HEK293T (cell line): ENCODE data around the gene RNF144B.

Source experiments
- CTCF ChIA-PET: fragments of 350-600 bp; formaldehyde crosslinking; extraction: SDS; loops from one replicate; lab custom pipeline; 2021; ENCODE audit warnings: antibody characterized with exemption, inconsistent platforms; lab: Yijun Ruan, JAX
- POLR2A ChIA-PET: fragments of 350-600 bp; formaldehyde crosslinking; extraction: SDS; loops from one replicate; lab custom pipeline; 2020; ENCODE audit warnings: antibody characterized with exemption, inconsistent platforms; lab: Yijun Ruan, JAX
- DNase-seq: peaks from one replicate; pipeline ENCODE4 v3.0.0; 2012; ENCODE audit warnings: mixed read lengths; ENCODE audit errors: extremely low spot score
- ARNT ChIP-seq: fragments of 450-650 bp; IDR thresholded peaks from 2 replicates; pipeline ENCODE4 v1.6.1; 2017; ENCODE audit warnings: mild to moderate bottlenecking
- BHLHE40 ChIP-seq: fragments of 450-650 bp; IDR thresholded peaks from 2 replicates; pipeline ENCODE4 v1.6.1; 2016; ENCODE audit warnings: mild to moderate bottlenecking, moderate library complexity, borderline replicate concordance
- CTBP1 ChIP-seq: fragments of 450-650 bp; IDR thresholded peaks from 2 replicates; pipeline ENCODE4 v1.6.1; 2016; ENCODE audit warnings: borderline replicate concordance
- ELF4 ChIP-seq: fragments of 450-650 bp; IDR thresholded peaks from 2 replicates; pipeline ENCODE4 v1.6.1; 2017; ENCODE audit warnings: antibody characterized with exemption
- FOXA1 ChIP-seq: fragments of 450-650 bp; IDR thresholded peaks from 2 replicates; pipeline ENCODE4 v1.6.1; 2016; ENCODE audit warnings: mild to moderate bottlenecking
- FOXK2 ChIP-seq: fragments of 450-650 bp; IDR thresholded peaks from 2 replicates; pipeline ENCODE4 v1.6.1; 2016; ENCODE audit warnings: mild to moderate bottlenecking
- FOXM1 ChIP-seq: fragments of 450-650 bp; IDR thresholded peaks from 2 replicates; pipeline ENCODE4 v1.6.1; 2017; ENCODE audit warnings: mild to moderate bottlenecking, borderline replicate concordance
- HDGF ChIP-seq: fragments of 450-650 bp; IDR thresholded peaks from 2 replicates; pipeline ENCODE4 v1.6.1; 2017; ENCODE audit warnings: antibody characterized with exemption, borderline replicate concordance
- L3MBTL2 ChIP-seq: fragments of 450-650 bp; conservative IDR thresholded peaks from 2 replicates; pipeline ENCODE4 v1.6.1; 2016; ENCODE audit warnings: mild to moderate bottlenecking
- LEF1 ChIP-seq: fragments of 450-650 bp; IDR thresholded peaks from 2 replicates; pipeline ENCODE4 v1.6.1; 2017; ENCODE audit warnings: mild to moderate bottlenecking, borderline replicate concordance
- NFRKB ChIP-seq: fragments of 450-650 bp; IDR thresholded peaks from 2 replicates; pipeline ENCODE4 v1.6.1; 2016; ENCODE audit warnings: mild to moderate bottlenecking, moderate library complexity
- PKNOX1 ChIP-seq: fragments of 450-650 bp; IDR thresholded peaks from 2 replicates; pipeline ENCODE4 v1.6.1; 2016
- SP1 ChIP-seq: fragments of 450-650 bp; IDR thresholded peaks from 2 replicates; pipeline ENCODE4 v1.6.1; 2017
- SUZ12 ChIP-seq: fragments of 450-650 bp; IDR thresholded peaks from 2 replicates; pipeline ENCODE4 v1.6.1; 2016; ENCODE audit warnings: mild to moderate bottlenecking
- TARDBP ChIP-seq: fragments of 450-650 bp; IDR thresholded peaks from 2 replicates; pipeline ENCODE4 v1.6.1; 2016
- ZNF384 ChIP-seq: fragments of 450-650 bp; IDR thresholded peaks from 2 replicates; pipeline ENCODE4 v1.6.1; 2016

RNF144B gene

GRCh38 chr6:18485660-18486435 is 98.7 kb downstream of the RNF144B start:
- no peak for DNase-seq
- POLR2A ChIA-PET, result no interaction called here
- TF ChIP-seq FOXM1 (no peak), FOXA1 (no peak), SUZ12 (no peak), CTBP1 (no peak), L3MBTL2 (no peak), ARNT (no peak), ELF4 (no peak), TARDBP (no peak), PKNOX1 (no peak), HDGF (no peak), SP1 (no peak), ZNF384 (no peak), FOXK2 (no peak), NFRKB (no peak), LEF1 (no peak), BHLHE40 (no peak)
- CTCF ChIA-PET, result interaction anchor here (0.6 kb wide), 1 partner anchor 676 kb away, joined by 3 read pairs; no protein-coding TSS in a partner anchor

GRCh38 chr6:18488004-18488403 is 100.9 kb downstream of the RNF144B start:
- DNase-seq, result no peak
- POLR2A ChIA-PET, result no interaction called here
- CTCF ChIA-PET, result no interaction called here
- TF ChIP-seq NFRKB (no peak), LEF1 (no peak), TARDBP (no peak), CTBP1 (no peak), SP1 (no peak)

- ChIA-PET POLR2A (no interaction called here), CTCF (no interaction called here)
- no peak for DNase-seq
- TF ChIP-seq SP1, result no peak
- no peak for TF ChIP-seq L3MBTL2
- no peak for TF ChIP-seq ELF4
- no peak for TF ChIP-seq FOXA1
- no peak for TF ChIP-seq CTBP1
- no peak for TF ChIP-seq PKNOX1
- no peak for TF ChIP-seq HDGF
- no peak for TF ChIP-seq FOXM1
- TF ChIP-seq TARDBP, result no peak
- no peak for TF ChIP-seq ZNF384
- TF ChIP-seq BHLHE40, result no peak
- TF ChIP-seq FOXK2, result no peak
- TF ChIP-seq LEF1, result no peak
- TF ChIP-seq ARNT, result no peak
- TF ChIP-seq NFRKB, result no peak
- no peak for TF ChIP-seq SUZ12
Observed at GRCh38 chr6:18488526-18489270, 101.5 kb downstream of the RNF144B start.

- TF ChIP-seq L3MBTL2 (no peak), PKNOX1 (no peak), HDGF (no peak), SP1 (no peak), BHLHE40 (no peak), ARNT (no peak), LEF1 (no peak), NFRKB (no peak), FOXK2 (no peak), FOXM1 (no peak), TARDBP (no peak), SUZ12 (no peak), ZNF384 (no peak), FOXA1 (no peak), CTBP1 (no peak), ELF4 (no peak)
- no peak for DNase-seq
- ChIA-PET POLR2A (no interaction called here), CTCF (no interaction called here)
Observed at GRCh38 chr6:18489335-18489734, 102.2 kb downstream of the RNF144B start.

- TF ChIP-seq ELF4 (no peak), ARNT (no peak), FOXK2 (no peak), TARDBP (no peak), CTBP1 (no peak), HDGF (no peak)
- ChIA-PET POLR2A (no interaction called here), CTCF (no interaction called here)
- no peak for DNase-seq
Observed at GRCh38 chr6:18491308-18492045, 104.3 kb downstream of the RNF144B start.
